Suppressor macrophage treated with lipopolysaccharide for 1 hour (primary cell): ENCODE measurements around the gene OTOG.

Source experiments
- DNase-seq, 3 donors: peaks; one replicate each; pipeline ENCODE4 v3.0.0-alpha.2; 2020 to 2022

Gene OTOG

DNA sequence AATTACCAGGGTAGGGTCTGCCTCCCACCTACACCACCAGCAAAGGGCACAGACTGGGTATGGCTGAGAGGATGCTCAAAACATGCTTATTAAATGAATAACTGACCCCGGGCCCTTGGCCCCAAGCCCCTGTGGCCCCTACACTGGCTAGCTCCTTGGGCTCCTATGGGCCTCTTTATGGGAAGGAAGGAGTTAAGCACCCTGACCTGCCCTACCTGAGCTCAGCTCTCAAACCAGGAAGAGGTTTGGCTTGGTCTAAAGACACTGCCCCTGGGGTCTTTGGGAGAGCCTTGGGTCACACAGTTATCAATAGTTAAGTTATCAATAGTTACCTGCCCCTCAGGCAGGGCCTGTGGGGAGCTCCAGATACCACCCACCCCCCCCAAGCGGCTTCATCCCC is 4.0 kb upstream of the OTOG start:
- DNase-seq = no peak

DNA sequence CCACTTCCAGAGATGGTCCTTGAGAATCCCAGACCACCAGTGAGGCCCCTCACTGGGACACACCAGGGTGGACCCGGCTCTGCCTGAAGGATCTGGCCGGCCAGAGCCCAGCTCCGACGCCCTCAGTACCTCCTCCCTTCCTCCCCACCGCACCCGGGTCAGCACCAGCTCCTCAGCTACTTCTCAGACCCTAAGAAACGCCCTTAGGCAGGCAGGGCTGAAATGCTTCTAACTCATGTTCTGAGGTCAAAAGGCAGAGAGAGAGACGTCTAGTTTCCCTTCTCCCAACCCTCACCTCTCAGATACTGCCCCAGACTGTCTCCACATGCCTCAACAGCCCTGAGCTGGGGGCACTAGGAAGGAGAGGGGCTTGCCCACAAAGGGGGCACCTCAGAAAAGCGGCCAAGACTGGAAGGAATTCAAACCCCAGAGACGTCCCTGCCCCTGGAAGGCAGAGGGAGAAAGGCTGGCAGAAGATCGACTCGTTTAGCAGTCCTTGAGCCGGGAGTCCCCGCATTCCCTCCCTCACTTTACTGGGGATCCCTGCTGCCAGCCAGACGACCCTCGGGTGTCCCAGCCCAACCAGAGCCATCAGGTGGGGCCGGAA is 3.4 kb upstream of the OTOG start:
- no peak for DNase-seq

DNA sequence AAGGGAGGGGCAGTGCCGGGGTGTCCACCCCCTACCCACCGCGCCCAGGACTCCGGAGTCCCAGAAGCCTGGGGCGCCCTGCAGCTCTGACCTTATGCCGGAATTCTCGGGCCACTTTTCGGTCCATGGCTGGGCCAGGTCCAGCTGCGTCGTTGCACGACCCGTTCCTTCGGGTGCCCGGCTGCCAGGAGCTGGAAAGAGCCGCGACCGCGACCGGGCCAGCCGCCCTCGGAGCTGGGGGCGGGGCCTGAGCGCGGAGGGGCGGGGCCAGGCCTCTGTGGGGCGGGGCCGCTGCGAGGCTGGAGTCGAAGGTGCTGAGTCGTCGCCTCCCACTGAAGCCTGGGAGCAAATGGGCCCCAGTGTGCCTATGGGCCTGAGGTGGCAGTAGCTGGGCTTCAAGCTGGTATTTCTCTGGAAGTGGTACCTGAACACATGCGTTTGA is 2.9 kb upstream of the OTOG start, which contains the start of gene USH1C:
USH1C (minus strand) TSS at position 236 of the 442 bp plus-strand sequence; CDS start at position 127, 109 bp downstream.
- peak; percentile 42 to 69 (median 61) for DNase-seq

DNA sequence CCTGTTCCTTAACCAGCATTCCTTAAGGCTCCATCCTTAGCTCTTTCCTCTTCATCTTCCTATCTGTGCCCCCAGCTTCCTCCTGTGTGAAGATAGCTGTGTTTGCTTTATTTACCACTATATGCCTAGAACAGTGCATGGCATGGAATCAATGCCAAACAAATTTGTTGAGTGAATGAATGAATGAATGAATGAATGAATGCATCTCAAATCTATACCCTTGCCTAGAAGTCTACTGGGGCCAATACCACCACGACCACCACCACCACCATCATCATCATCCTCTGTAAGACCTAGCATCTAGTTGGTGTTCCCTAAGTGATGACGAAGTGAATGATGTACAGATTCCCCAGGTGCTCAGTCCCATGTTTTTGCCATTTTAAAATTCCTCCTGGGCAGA is 819 bp upstream of the OTOG start:
- DNase-seq = no peak

- no peak for DNase-seq
Observed at GRCh38 chr11:17547932-17548331, 873 bp downstream of the OTOG start.

- no peak for DNase-seq
Observed at GRCh38 chr11:17548444-17548843, 1.4 kb downstream of the OTOG start.

- DNase-seq = peak in 1 of 3 donors; percentile 13
Observed at GRCh38 chr11:17550450-17551346, 3.6 kb downstream of the OTOG start.

DNA sequence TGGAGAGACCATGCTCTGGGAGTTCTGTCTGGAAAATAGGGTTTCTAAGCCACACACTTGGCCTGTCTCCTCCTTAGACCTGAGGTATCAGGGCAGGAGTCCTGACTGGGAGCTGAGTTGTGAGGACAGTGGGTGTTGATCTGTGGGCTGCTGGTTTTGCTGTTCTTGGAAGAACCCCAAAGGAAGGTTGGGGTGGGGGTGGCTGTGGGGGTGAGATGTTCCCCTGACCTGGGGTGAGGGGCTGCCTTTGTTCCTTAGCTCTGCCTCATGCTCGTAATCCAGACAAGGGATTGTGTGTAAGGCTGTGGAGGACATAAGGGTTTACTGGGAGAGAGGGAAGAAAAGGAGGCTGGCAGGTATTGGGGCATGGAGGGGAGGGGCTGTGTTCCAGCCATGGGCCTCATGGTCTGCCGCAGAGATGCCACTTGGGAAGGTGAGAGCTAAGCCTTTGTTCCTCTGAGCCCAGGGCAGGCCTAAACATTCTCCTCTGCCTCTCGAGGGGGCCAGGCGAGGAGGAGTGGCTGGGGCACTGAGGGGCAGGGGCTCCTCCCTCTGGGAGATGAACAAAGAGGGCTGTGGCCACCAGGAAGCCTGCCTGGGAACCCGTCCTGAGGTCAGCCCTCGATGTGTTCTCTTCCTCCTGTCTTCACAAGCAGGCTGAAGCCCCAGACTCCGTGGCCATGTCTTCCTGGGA is 4.4 kb downstream of the OTOG start:
- no peak for DNase-seq

- no peak for DNase-seq
Observed at GRCh38 chr11:17552041-17552355, 4.9 kb downstream of the OTOG start.

- no peak for DNase-seq
Observed at GRCh38 chr11:17552392-17553248, 5.6 kb downstream of the OTOG start.

DNA sequence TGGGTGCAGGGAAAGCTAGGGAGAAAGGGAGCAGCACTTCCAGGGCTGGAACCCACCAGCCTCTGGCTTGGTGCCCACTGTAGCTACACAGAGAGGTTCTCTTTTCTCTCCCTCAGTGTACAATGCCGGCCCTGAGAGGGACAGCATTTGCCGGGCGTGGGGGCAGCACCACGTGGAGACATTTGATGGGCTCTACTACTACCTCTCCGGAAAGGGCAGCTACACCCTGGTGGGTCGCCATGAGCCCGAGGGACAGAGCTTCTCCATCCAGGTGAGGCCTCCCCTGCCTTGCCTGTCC is 6.1 kb downstream of the OTOG start:
- no peak for DNase-seq

DNA sequence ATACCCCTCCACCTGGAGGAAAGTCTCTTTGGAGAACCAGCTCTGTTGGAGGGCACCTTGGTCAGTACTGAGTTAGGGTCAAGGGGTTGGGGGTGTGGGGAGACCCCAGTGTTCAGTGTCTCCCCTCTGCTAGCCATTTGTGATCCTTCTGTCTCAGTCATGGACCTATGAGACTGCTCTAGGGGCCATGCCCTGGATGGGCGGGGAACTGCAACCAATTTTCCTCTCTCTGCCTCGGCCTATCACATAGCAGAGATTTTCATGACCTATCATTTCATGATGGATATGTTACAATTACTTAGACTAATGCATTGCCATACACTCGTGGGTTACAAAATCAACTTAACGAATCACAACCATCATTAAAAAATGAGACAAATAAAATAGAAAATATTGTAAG is 7.4 kb downstream of the OTOG start:
- DNase-seq = no peak

DNA sequence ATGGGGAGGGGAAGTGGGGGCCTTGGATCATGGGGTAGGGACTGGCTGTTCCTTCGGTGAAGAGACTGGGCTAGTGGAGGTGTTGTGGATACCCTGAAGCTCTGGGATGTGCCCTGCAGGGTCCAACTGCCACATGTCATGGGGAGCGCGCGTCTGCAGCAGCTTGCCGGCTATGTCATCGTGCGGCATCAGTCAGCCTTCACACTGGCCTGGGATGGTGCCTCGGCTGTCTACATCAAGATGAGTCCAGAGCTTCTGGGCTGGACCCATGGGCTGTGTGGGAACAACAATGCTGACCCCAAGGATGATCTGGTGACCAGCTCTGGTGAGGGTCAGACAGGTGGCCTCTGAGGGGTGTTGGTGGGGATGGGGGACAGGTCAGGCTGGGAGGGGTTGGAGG is 9.9 kb downstream of the OTOG start:
- DNase-seq = no peak

GRCh38 chr11:17558025-17558780 is 11.1 kb downstream of the OTOG start:
- no peak for DNase-seq

DNA sequence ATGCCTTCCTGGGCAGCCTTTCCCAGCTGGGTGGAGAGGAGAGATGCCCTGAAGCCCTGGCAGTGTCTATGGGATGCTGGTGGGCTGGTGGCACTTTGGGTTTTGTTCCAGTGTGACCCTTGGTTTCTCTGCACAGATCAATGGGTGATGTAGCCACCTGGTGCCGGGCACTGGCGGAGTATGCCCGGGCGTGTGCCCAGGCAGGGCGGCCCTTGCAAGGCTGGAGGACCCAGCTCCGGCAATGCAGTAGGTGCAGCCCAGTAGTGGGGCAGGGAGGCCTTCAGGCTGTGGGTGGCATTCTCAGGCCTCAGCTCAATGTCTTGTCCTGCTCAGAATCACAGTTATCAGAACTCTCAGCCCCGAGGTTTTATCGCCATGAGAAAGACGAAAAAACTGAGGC is 11.9 kb downstream of the OTOG start:
- DNase-seq = no peak

GRCh38 chr11:17559341-17560087 is 12.5 kb downstream of the OTOG start:
- no peak for DNase-seq

- DNase-seq = no peak
Observed at GRCh38 chr11:17560281-17561110, 13.4 kb downstream of the OTOG start.

GRCh38 chr11:17561111-17561415 is 14.0 kb downstream of the OTOG start:
- no peak for DNase-seq

DNA sequence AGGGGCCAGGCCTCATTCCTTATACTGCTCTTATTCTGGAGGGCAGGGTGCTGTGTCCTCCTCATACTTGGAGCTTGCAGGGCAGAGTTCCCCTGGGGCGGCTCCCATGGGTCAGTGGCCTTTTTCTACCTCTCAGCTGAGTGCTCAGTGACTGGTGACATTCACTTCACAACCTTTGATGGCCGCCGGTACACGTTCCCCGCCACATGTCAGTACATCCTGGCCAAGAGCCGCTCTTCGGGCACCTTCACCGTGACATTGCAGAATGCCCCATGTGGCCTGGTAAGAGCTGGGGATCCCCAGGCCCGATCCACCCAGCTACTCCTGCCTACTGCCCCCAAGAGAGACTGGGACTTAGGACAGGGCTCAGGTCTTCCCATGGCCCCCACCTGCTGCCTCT is 14.5 kb downstream of the OTOG start:
- DNase-seq = no peak

DNA sequence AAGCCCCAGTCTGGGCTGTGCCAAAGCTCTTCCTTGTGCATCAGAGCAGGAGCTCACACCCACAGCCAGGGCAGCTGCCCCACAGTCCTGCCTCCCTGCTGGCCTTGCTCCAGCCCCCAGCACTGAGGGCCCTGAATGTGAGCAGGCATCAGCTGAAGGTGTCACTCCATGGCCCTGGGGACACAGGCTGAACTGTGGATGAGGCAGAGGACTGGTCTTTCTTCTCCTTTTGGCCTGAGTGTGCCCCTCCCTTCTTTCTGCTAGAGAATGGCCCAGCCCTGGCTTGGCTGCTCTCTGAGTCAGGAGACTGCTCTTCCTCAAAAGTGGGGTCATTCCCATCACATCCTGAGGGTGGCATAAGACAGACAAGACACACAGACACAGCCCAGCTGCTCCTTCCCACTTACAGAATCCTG is 16.2 kb downstream of the OTOG start:
- DNase-seq = peak; percentile 57 to 71 (median 66)
